MCF 10A (cell line): ENCODE results near the gene EFNA2. TPM values are rescaled to one million over a fixed set of nuclear protein-coding genes. Genes with fewer than 3 reads are reported as not detected.

Source experiments
- BruUV-seq: library from RNA; stranded (reverse); fragments of 400-500 nt; replicated peaks from 2 replicates; lab custom pipeline; 2021; lab: Mats Ljungman, UMichigan
- CTCF ChIA-PET: fragments of 300-600 bp; sonication (Branson Sonifier 250); formaldehyde crosslinking; extraction: SDS; loops from one replicate; lab custom pipeline; 2021; ENCODE audit warnings: antibody characterized with exemption, inconsistent platforms; lab: Yijun Ruan, JAX
- POLR2A ChIA-PET: fragments of 300-600, 350-650 bp; sonication (Branson Sonifier 250); formaldehyde crosslinking; extraction: SDS; loops from one replicate; lab custom pipeline; 2020; ENCODE audit warnings: antibody characterized with exemption, inconsistent platforms; lab: Yijun Ruan, JAX
- DNase-seq: peaks from one replicate; pipeline ENCODE4 v3.0.0-alpha.2; 2018; ENCODE audit not compliant: unreplicated experiment
- H3K27ac Mint-ChIP-seq: one replicate; pipeline ENCODE4 v1.8.0; 2022; ENCODE audit warnings: mild to moderate bottlenecking, low read depth, mixed read lengths; ENCODE audit not compliant: unreplicated experiment
- H3K27me3 Mint-ChIP-seq: one replicate; pipeline ENCODE4 v1.8.0; 2022; ENCODE audit warnings: mixed read lengths; ENCODE audit not compliant: insufficient read depth, unreplicated experiment
- H3K36me3 Mint-ChIP-seq: one replicate; pipeline ENCODE4 v1.8.0; 2022; ENCODE audit warnings: mild to moderate bottlenecking, moderate library complexity, mixed read lengths; ENCODE audit not compliant: insufficient read depth, unreplicated experiment
- H3K4me1 Mint-ChIP-seq: one replicate; pipeline ENCODE4 v1.8.0; 2022; ENCODE audit warnings: mixed read lengths; ENCODE audit not compliant: insufficient read depth, unreplicated experiment
- H3K4me3 Mint-ChIP-seq: one replicate; pipeline ENCODE4 v1.8.0; 2022; ENCODE audit warnings: mild to moderate bottlenecking, moderate library complexity, mixed read lengths; ENCODE audit not compliant: unreplicated experiment
- H3K9me3 Mint-ChIP-seq: one replicate; pipeline ENCODE4 v1.8.0; 2022; ENCODE audit warnings: mixed read lengths; ENCODE audit not compliant: unreplicated experiment
- CTCF ChIP-seq: fragments of 200-600 bp; IDR thresholded peaks from one replicate; pipeline ENCODE4 v1.8.0; 2022; ENCODE audit warnings: antibody characterized with exemption, mild to moderate bottlenecking; ENCODE audit not compliant: unreplicated experiment
- intact Hi-C: fragments of 100-400 bp; cut with micrococcal nuclease; formaldehyde crosslinking; loops from 2 replicates; pipeline ENCODE4 v1.14.1; 2022
- total RNA-seq: library from RNA; stranded (reverse); gene quantifications from 2 replicates; pipeline ENCODE4 v1.2.3, GENCODE V29; 2022

The EFNA2 gene
- total RNA-seq, 1 experiment from 2014 or later = not detected

- BruUV-seq = no TSS peak
- H3K9me3 Mint-ChIP-seq = no peaks in the 10 kb centered on the region
- H3K4me3 Mint-ChIP-seq = no peak overlapping the region
- peaks cover 80% of the 10 kb centered on the region for H3K36me3 Mint-ChIP-seq
- ChIA-PET POLR2A (interaction anchor here (3.0 to 3.2 kb wide), 2 partner anchors 9 to 12 kb away, joined by 11 to 23 read pairs; partner anchors contain the start of gene CIRBP), CTCF (interaction anchor here (2.7 kb wide), 1 partner anchor 10 kb away, joined by 11 read pairs; no protein-coding TSS in a partner anchor)
- no peaks in the 10 kb centered on the region for H3K27me3 Mint-ChIP-seq
- no peak overlapping the region for H3K27ac Mint-ChIP-seq
- no peak for DNase-seq
- no peak for TF ChIP-seq CTCF
- peaks cover 22% of the 10 kb centered on the region for H3K4me1 Mint-ChIP-seq
- intact Hi-C loops = no loop called here
These were observed 28.8 kb upstream of the EFNA2 start for GRCh38 chr19:1256646-1257474.

GRCh38 chr19:1257475-1258162, 28.1 kb upstream of the EFNA2 start:
- TF ChIP-seq CTCF = no peak
- CTCF ChIA-PET = interaction anchor here (2.7 kb wide), 1 partner anchor 9 kb away, joined by 11 read pairs; no protein-coding TSS in a partner anchor
- no peak for DNase-seq
- no TSS peak for BruUV-seq
- no peaks in the 10 kb centered on the region for H3K9me3 Mint-ChIP-seq
- POLR2A ChIA-PET = interaction anchor here (0.8 to 3.2 kb wide), 4 partner anchors 9 to 153 kb away, joined by 3 to 23 read pairs (median 8); partner anchors contain the start of genes CIRBP and GPX4
- no peak overlapping the region for H3K4me3 Mint-ChIP-seq
- no peaks in the 10 kb centered on the region for H3K27me3 Mint-ChIP-seq
- H3K27ac Mint-ChIP-seq = no peak overlapping the region
- H3K36me3 Mint-ChIP-seq = peaks cover 73% of the 10 kb centered on the region
- peaks cover 29% of the 10 kb centered on the region for H3K4me1 Mint-ChIP-seq
- intact Hi-C loops = no loop called here

GRCh38 chr19:1258163-1258492, 27.5 kb upstream of the EFNA2 start:
- Mint-ChIP-seq H3K4me1 (peaks cover 34% of the 10 kb centered on the region), H3K27ac (peak overlapping the region; percentile 92), H3K36me3 (peaks cover 69% of the 10 kb centered on the region), H3K9me3 (no peaks in the 10 kb centered on the region), H3K4me3 (no peak overlapping the region), H3K27me3 (no peaks in the 10 kb centered on the region)
- DNase-seq = no peak
- TF ChIP-seq CTCF = no peak
- intact Hi-C loops = no loop called here
- CTCF ChIA-PET = interaction anchor here (0.6 to 2.7 kb wide), 2 partner anchors 8 to 11 kb away, joined by 3 to 11 read pairs; no protein-coding TSS in a partner anchor
- POLR2A ChIA-PET = interaction anchor here (0.8 to 1.7 kb wide), 3 partner anchors 8 to 154 kb away, joined by 3 to 6 read pairs (median 5); partner anchors contain the start of gene GPX4
- BruUV-seq = TSS peak; percentile 17
